Activated CD8-positive, alpha-beta memory T cell treated with anti-CD3 and anti-CD28 coated beads, Interleukin-2, amount 50 U/mL, for 1 hour (primary cell): ENCODE results near the gene STAT4.
A peak's percentile ranks its signal among the peaks of the same experiment; 100 is the strongest.

Source experiments
- DNase-seq: peaks from one replicate; pipeline ENCODE4 v3.0.0-alpha.2; 2020; ENCODE audit errors: extremely low read depth

Gene STAT4

GRCh38 chr2:191015239-191015638, 135.6 kb downstream of the STAT4 start:
- DNase-seq: no peak

GRCh38 chr2:191014653-191015020, 136.2 kb downstream of the STAT4 start:
- DNase-seq: no peak

GRCh38 chr2:191013932-191014652, 136.7 kb downstream of the STAT4 start, which contains the start of gene STAT1:
Gene STAT1, minus strand, starts transcription at chr2:191014171. Its CDS starts 4,168 bp downstream, at chr2:191010003.
- peak; percentile 69 for DNase-seq

- no peak for DNase-seq
Observed at GRCh38 chr2:191013682-191013931, 137.2 kb downstream of the STAT4 start.

GRCh38 chr2:191012845-191013681, 137.7 kb downstream of the STAT4 start:
- no peak for DNase-seq

GRCh38 chr2:191012346-191012745, 138.4 kb downstream of the STAT4 start:
- DNase-seq: no peak

- no peak for DNase-seq
Observed at GRCh38 chr2:191010887-191011885, 139.6 kb downstream of the STAT4 start.

- no peak for DNase-seq
Observed at GRCh38 chr2:191009541-191010374, 141.0 kb downstream of the STAT4 start.

GRCh38 chr2:191008286-191008685, 142.5 kb downstream of the STAT4 start:
- DNase-seq: no peak

GRCh38 chr2:191006997-191007783, 143.6 kb downstream of the STAT4 start:
- DNase-seq: no peak

- DNase-seq: no peak
Observed at GRCh38 chr2:191006297-191006696, 144.5 kb downstream of the STAT4 start.

GRCh38 chr2:191003405-191004309, 147.1 kb downstream of the STAT4 start:
- DNase-seq: no peak

GRCh38 chr2:191001624-191002023, 149.2 kb downstream of the STAT4 start:
- DNase-seq: no peak

- no peak for DNase-seq
Observed at GRCh38 chr2:191001032-191001431, 149.8 kb downstream of the STAT4 start.

GRCh38 chr2:190999949-191000665, 150.7 kb downstream of the STAT4 start:
- no peak for DNase-seq

GRCh38 chr2:190999058-190999457, 151.7 kb downstream of the STAT4 start:
- no peak for DNase-seq

GRCh38 chr2:190997526-190998113, 153.2 kb downstream of the STAT4 start:
- DNase-seq: no peak

GRCh38 chr2:190996947-190997346, 153.8 kb downstream of the STAT4 start:
- no peak for DNase-seq
